HepG2 (cell line): ENCODE measurements around the gene DIP2C. TPM values are rescaled to one million over a fixed set of nuclear protein-coding genes. Genes with fewer than 3 reads are reported as not detected.

ENCODE experiments used
- ATAC-seq: fragments of 200-7000 bp; cut with Tn5 transposase; 3 replicates; pipeline ENCODE4 v1.9.1; 2020; ENCODE audit warnings: mild to moderate bottlenecking, moderate library complexity
- BruUV-seq: library from RNA; stranded (reverse); fragments of 400-500 nt; replicated peaks from 2 replicates; lab custom pipeline; 2021; lab: Mats Ljungman, UMichigan
- CTCF ChIA-PET: fragments of 300-600 bp; formaldehyde crosslinking; extraction: SDS; loops from one replicate; lab custom pipeline; 2021; ENCODE audit warnings: low total read pairs, inconsistent platforms, low intra/inter-chr PET ratio; lab: Yijun Ruan, JAX
- POLR2A ChIA-PET: fragments of 350-600 bp; sonication (Branson Sonifier 250); formaldehyde crosslinking; loops from one replicate; lab custom pipeline; 2020; ENCODE audit warnings: antibody characterized with exemption, inconsistent platforms; lab: Yijun Ruan, JAX
- DNase-seq: peaks from one replicate; pipeline ENCODE4 v3.0.0-alpha.2; 2015; ENCODE audit warnings: low spot score
- FAIRE-seq: peaks from 3 replicates; lab custom pipeline; 2011; peaks lifted over from hg19 to GRCh38; lab: Jason Lieb, UNC
- H2AFZ ChIP-seq: one replicate; pipeline ENCODE4 v1.6.1; 2011; ENCODE audit warnings: low read length, inconsistent platforms
- H3K27ac ChIP-seq: fragments of 300-600 bp; 3 replicates; pipeline ENCODE4 v1.8.0; 2011; ENCODE audit warnings: mixed run types, mild to moderate bottlenecking, mixed read lengths, low read length, inconsistent platforms; ENCODE audit not compliant: insufficient read depth; ENCODE audit errors: extremely low read length
- H3K27me3 ChIP-seq, 2 experiments: fragments of 200-600 bp in 1 of 2; 2 replicates in 1 of 2; 3 replicates in 1 of 2; pipeline versions ENCODE4 v1.6.0 to v1.8.0; 2011; ENCODE audit warnings: low read length in 2 of 2, mild to moderate bottlenecking in 2 of 2, moderate library complexity in 2 of 2, inconsistent platforms in 1 of 2; ENCODE audit not compliant: insufficient read depth in 2 of 2, control insufficient read depth in 1 of 2
- H3K36me3 ChIP-seq, 2 experiments: fragments of 200-600 bp in 1 of 2; replicated peaks in 1 of 2; 2 replicates in 1 of 2; 3 replicates in 1 of 2; pipeline versions ENCODE4 v1.5.1 to v1.8.0; 2011; ENCODE audit warnings: low read length in 2 of 2, inconsistent platforms in 1 of 2; ENCODE audit not compliant: insufficient read depth in 2 of 2, control insufficient read depth in 1 of 2
- H3K4me1 ChIP-seq: 2 replicates; pipeline ENCODE4 v1.5.1; 2012; ENCODE audit warnings: low read length, inconsistent platforms; ENCODE audit not compliant: insufficient read depth
- H3K4me2 ChIP-seq: 2 replicates; pipeline ENCODE4 v1.6.0; 2011; ENCODE audit warnings: low read depth, low read length, inconsistent platforms
- H3K4me3 ChIP-seq, 3 experiments: fragments of 200-600 bp in 1 of 3; sonication (generic), shearing (Covaris generic) in 1 of 3; replicated peaks in 1 of 3; 2 replicates each; pipeline ENCODE4 v1.5.1; 2011 to 2016; ENCODE audit warnings: low read length in 3 of 3, inconsistent platforms in 2 of 3, low read depth in 2 of 3, mild to moderate bottlenecking in 2 of 3, control low read depth in 1 of 3, mixed read lengths in 1 of 3; ENCODE audit not compliant: insufficient read depth in 1 of 3
- H3K79me2 ChIP-seq: one replicate; pipeline ENCODE4 v1.6.1; 2011; ENCODE audit warnings: low read length, inconsistent platforms; ENCODE audit not compliant: insufficient read depth
- H3K9ac ChIP-seq: 2 replicates; pipeline ENCODE4 v1.6.0; 2011; ENCODE audit warnings: mild to moderate bottlenecking, low read depth, low read length, inconsistent platforms; ENCODE audit not compliant: insufficient read depth
- H3K9me3 ChIP-seq: 2 replicates; pipeline ENCODE4 v1.5.1; 2012; ENCODE audit warnings: mild to moderate bottlenecking, low read length
- H4K20me1 ChIP-seq: 2 replicates; pipeline ENCODE4 v1.6.0; 2011; ENCODE audit warnings: inconsistent platforms, mild to moderate bottlenecking, low read length, moderate library complexity; ENCODE audit not compliant: insufficient read depth
- MTF2 ChIP-seq: sonication (generic); formaldehyde crosslinking; IDR thresholded peaks from 2 replicates; pipeline ENCODE4 v1.5.0; 2020; ENCODE audit warnings: missing genetic modification reagents, borderline replicate concordance
- ZNF557 ChIP-seq: sonication (generic); formaldehyde crosslinking; IDR thresholded peaks from 2 replicates; pipeline ENCODE4 v1.4.0; 2020; ENCODE audit warnings: missing genetic modification reagents
- WGBS: methylation state at CpG from one replicate; pipeline ENCODE4 v1.1.6; 2017; ENCODE audit warnings: low lambda C conversion rate; 5-methylcytosine and 5-hydroxymethylcytosine counted together
- in situ Hi-C: cut with HindIII; loops from 2 replicates; pipeline ENCODE4 v1.10.0; 2017; ENCODE audit warnings: low pct_unique_long_range_greater_than_20kb; ENCODE audit not compliant: extremely low pct_ligation_motif_present
- intact Hi-C: fragments of 100-400 bp; cut with micrococcal nuclease; formaldehyde crosslinking; loops from one replicate; pipeline ENCODE4 v1.10.0; 2022; ENCODE audit not compliant: unreplicated experiment
- polyA plus RNA-seq, 8 experiments: library from polyadenylated mRNA; depleted of rRNA in 3 of 8; stranded (reverse) in 7 of 8; unstranded in 1 of 8; fragments of >200 nt; fragmentation: Illumina TruSeq in 4 of 8; extraction: Trizol in 4 of 8; gene quantifications; 2 replicates each; pipeline versions ENCODE4 v1.2.1 to v1.2.3, GENCODE V29; 2011 to 2016; ENCODE audit warnings: low read depth in 4 of 8, missing spikeins in 1 of 8, mixed read lengths in 1 of 8; ENCODE audit not compliant: insufficient read depth in 1 of 8
- total RNA-seq, 5 experiments: library from RNA; depleted of rRNA; stranded (reverse); fragments of >200 nt; fragmentation: Illumina TruSeq; extraction: Trizol; gene quantifications; 2 replicates each; pipeline ENCODE4 v1.2.3, GENCODE V29; 2016; ENCODE audit warnings: low read depth in 1 of 5
- TF ChIP-seq, protein P1 (sequence below): sonication (generic); formaldehyde crosslinking; IDR thresholded peaks from 2 replicates; pipeline ENCODE4 v1.8.1; 2023; ENCODE audit warnings: mild to moderate bottlenecking, moderate library complexity, missing genetic modification reagents
- TF ChIP-seq, protein P2 (sequence below): sonication (generic); formaldehyde crosslinking; IDR thresholded peaks from 2 replicates; pipeline ENCODE4 v1.5.0; 2020; ENCODE audit warnings: mild to moderate bottlenecking, missing genetic modification reagents
- TF ChIP-seq, protein P3 (sequence below): fragments of 450-650 bp; IDR thresholded peaks from 2 replicates; pipeline ENCODE4 v1.6.1; 2016

DIP2C gene
- total and polyA plus RNA-seq, 2 of the 13 experiments (the other 11 are each of a cell fraction or from before 2014, with no cell fraction given): 2.2 to 2.7 TPM

DNA sequence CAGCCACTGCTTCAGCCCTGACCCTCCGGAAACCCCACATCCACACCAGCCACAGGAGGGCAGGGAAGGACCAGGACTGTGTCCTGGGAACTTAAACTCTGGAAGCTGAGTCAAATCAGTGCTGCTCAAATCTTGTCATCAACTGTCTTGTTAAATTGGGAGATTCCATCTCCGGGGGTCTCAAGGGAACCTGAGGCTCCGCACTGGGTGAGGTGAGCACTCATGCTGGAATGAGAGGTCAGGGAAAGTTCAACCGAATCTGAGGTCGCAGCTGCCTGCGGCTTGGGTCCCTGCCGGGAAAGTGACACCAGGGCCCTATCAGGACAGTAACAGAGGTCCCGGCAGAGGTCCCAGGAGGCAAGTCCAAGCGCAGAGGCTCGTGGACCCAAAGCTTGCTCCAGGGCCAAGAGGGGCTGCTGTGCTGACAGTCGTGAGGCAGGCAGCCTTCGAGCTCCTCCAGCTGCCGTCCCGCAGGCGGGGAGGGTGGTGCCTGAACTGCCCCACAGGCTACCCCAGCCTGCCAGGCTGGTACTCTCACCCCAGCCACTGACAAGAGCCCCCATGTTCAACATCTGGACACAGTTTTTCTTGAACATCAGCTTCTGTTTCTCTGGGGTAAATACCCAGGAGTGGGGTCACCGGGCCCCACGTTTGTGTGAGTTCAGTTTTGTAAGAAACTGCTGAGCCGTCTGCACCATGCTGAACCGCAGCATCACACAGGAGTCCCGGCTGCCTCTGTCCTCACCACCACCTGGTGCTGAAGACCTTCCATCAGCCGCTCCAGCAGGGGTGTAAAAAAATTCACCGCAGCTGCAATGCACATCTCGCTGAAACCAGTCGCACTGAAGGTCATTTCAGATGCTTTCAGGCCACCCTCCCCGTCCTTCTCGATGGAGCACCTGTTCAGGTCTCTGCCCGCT lies 101.0 kb downstream of the DIP2C start (continued):
- TF ChIP-seq, protein P1, sequence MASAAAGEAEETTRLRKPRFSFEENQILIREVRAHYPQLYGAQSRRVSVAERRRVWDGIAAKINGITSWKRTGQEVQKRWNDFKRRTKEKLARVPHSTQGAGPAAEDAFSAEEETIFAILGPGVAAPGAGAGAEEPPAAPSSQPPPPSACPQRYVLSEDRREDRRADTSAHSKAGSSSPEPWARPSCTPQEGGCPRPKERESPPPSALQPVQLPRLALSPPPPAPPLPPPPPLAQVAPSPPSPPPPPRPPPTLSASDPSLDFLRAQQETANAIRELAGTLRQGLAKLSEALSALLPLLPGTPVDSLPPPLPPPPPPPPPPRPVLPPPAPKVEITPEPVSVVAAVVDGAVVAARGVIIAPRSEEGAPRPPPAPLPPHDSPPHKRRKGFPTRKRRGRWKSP: no peak
- TF ChIP-seq, protein P2, sequence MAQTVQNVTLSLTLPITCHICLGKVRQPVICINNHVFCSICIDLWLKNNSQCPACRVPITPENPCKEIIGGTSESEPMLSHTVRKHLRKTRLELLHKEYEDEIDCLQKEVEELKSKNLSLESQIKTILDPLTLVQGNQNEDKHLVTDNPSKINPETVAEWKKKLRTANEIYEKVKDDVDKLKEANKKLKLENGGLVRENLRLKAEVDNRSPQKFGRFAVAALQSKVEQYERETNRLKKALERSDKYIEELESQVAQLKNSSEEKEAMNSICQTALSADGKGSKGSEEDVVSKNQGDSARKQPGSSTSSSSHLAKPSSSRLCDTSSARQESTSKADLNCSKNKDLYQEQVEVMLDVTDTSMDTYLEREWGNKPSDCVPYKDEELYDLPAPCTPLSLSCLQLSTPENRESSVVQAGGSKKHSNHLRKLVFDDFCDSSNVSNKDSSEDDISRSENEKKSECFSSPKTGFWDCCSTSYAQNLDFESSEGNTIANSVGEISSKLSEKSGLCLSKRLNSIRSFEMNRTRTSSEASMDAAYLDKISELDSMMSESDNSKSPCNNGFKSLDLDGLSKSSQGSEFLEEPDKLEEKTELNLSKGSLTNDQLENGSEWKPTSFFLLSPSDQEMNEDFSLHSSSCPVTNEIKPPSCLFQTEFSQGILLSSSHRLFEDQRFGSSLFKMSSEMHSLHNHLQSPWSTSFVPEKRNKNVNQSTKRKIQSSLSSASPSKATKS (CRISPR knock-in tag): no peak
- no peak for TF ChIP-seq ZNF557 (CRISPR knock-in tag)

DNA sequence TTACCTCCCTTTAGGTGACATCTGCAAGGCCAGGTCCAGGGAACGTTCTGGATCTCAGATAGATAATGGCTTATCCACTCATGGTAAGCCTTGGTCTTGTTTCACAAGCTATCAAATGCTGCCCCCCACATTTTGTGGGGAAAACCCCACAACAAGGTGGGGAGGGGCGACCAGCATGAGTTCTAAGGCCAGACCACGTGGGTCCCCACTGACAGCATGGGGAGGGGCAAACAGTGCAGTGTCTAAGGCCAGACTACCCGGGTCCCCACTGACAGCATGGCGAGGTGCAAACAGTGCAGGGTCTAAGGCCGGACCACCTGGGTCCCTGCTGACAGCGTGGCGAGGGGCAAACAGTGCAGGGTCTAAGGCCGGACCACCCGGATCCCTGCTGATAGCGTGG lies 102.8 kb downstream of the DIP2C start:
- intact Hi-C loops (no loop called here), in situ Hi-C loops (no loop called here)
- Histone ChIP-seq H3K9me3 (no peaks in the 10 kb centered on the region), H4K20me1 (no peaks in the 10 kb centered on the region), H3K4me3 (no peak overlapping the region), H3K79me2 (no peaks in the 10 kb centered on the region), H3K9ac (no peak overlapping the region), H3K4me1 (no peaks in the 10 kb centered on the region), H2AFZ (no peak overlapping the region), H3K27ac (no peak overlapping the region), H3K4me2 (no peak overlapping the region), H3K36me3 (no peaks in the 10 kb centered on the region), H3K27me3 (no peaks in the 10 kb centered on the region)
- ATAC-seq (no peak), FAIRE-seq (no peak), DNase-seq (no peak)
- 61% methylated on average over 7 of the region's 11 CpGs for WGBS
- BruUV-seq: no TSS peak
- CTCF ChIA-PET: no interaction called here
- TF ChIP-seq, protein P3, sequence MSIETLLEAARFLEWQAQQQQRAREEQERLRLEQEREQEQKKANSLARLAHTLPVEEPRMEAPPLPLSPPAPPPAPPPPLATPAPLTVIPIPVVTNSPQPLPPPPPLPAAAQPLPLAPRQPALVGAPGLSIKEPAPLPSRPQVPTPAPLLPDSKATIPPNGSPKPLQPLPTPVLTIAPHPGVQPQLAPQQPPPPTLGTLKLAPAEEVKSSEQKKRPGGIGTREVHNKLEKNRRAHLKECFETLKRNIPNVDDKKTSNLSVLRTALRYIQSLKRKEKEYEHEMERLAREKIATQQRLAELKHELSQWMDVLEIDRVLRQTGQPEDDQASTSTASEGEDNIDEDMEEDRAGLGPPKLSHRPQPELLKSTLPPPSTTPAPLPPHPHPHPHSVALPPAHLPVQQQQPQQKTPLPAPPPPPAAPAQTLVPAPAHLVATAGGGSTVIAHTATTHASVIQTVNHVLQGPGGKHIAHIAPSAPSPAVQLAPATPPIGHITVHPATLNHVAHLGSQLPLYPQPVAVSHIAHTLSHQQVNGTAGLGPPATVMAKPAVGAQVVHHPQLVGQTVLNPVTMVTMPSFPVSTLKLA: peak; percentile 68
- TF ChIP-seq MTF2 (CRISPR knock-in tag): no peak
- POLR2A ChIA-PET: no interaction called here
